ENCODE results near the gene UVRAG. TPM values are rescaled to one million over a fixed set of nuclear protein-coding genes. Genes with fewer than 3 reads are reported as not detected.

Gene UVRAG
- total RNA-seq, 2 experiments from 2014 or later, result 16.5 to 19.5 TPM

GRCh38 chr11:75800728-75801361, 14.2 kb upstream of the UVRAG start:
- H3K4me1 ChIP-seq (ENCODE audit: insufficient read depth, low read length), result peaks cover 26% of the 10 kb centered on the region
- Mint-ChIP-seq H3K4me1 (ENCODE audit: low read depth) (peaks cover 27% of the 10 kb centered on the region), H3K4me3 (no peak overlapping the region), H3K27ac (no peak overlapping the region), H3K36me3 (ENCODE audit: low read depth) (no peaks in the 10 kb centered on the region), H3K27me3 (no peaks in the 10 kb centered on the region), H3K9me3 (no peaks in the 10 kb centered on the region)
- POLR2A ChIA-PET, result no interaction called here
- H3K27ac ChIP-seq (ENCODE audit: low read depth in 1 of 2, low read length in 2 of 2), result no peak overlapping the region
- no peak overlapping the region for H3K4me3 ChIP-seq (ENCODE audit: low read length)
- DNase-seq, result no peak
- no peaks in the 10 kb centered on the region for H3K27me3 ChIP-seq (ENCODE audit: control insufficient read depth in 1 of 2, insufficient read depth in 2 of 2, low read length in 2 of 2)
- TF ChIP-seq CTCF (IDR thresholded peaks at IDR 0.05), result no peak
- H3K36me3 ChIP-seq (ENCODE audit: insufficient read depth, low read length), result no peaks in the 10 kb centered on the region
- no peaks in the 10 kb centered on the region for H3K9me3 ChIP-seq (ENCODE audit: control insufficient read depth in 1 of 2, insufficient read depth in 1 of 2, low read length in 2 of 2)
- CTCF ChIA-PET, result interaction anchor here (1.7 kb wide), 1 partner anchor 96 kb away, joined by 3 read pairs; no protein-coding TSS in a partner anchor
- intact Hi-C loops (cut with DNase I, micrococcal nuclease), result loop anchor here in 1 of 2 experiments (5.0 kb wide), 1 partner anchor 516 kb away; no protein-coding TSS in a partner anchor
- ATAC-seq (ENCODE audit: poor library complexity), result no peak

DNA sequence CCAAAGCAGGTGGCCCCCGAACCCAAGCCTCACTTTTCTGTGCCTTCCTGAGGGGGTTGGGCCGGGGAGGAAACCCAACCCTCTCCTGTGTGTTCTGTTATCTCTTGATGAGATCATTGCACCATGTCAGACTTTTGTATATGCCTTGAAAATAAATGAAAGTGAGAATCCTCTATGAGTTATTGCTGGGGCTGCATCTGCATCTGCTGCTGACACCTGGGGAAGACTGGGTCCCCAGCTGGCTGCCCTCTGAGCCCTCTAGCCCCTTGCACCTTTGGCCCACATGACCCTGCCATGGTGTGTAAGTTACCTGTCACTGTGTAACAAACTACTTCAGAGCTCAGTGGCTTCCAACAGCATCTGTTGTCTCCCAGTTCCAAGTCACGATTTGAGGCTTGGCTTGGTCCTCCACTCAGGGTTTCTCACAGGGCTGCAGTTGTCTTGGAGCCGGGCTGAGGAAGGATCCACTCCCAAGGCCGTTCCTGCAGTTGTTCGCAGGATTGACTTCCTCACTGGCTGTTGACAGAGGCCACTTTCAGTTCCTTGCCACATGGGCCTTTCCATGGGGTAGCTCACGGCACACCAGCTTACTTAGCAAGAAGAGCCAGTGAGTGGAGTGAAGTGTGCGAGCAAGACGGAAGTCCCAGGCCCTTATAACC, 13.5 kb upstream of the UVRAG start:
- intact Hi-C loops (cut with DNase I, micrococcal nuclease), result loop anchor here (2.0 to 5.0 kb wide), 3 partner anchors 351 to 517 kb away; no protein-coding TSS in a partner anchor
- POLR2A ChIA-PET, result no interaction called here
- H3K4me3 ChIP-seq (ENCODE audit: low read length), result no peak overlapping the region
- no peaks in the 10 kb centered on the region for H3K27me3 Mint-ChIP-seq
- no peaks in the 10 kb centered on the region for H3K9me3 ChIP-seq (ENCODE audit: control insufficient read depth in 1 of 2, insufficient read depth in 1 of 2, low read length in 2 of 2)
- no peaks in the 10 kb centered on the region for H3K27me3 ChIP-seq (ENCODE audit: control insufficient read depth in 1 of 2, insufficient read depth in 2 of 2, low read length in 2 of 2)
- no peaks in the 10 kb centered on the region for H3K9me3 Mint-ChIP-seq
- no peak for TF ChIP-seq CTCF (IDR thresholded peaks at IDR 0.05)
- H3K27ac Mint-ChIP-seq, result no peak overlapping the region
- H3K36me3 Mint-ChIP-seq (ENCODE audit: low read depth), result no peaks in the 10 kb centered on the region
- ATAC-seq (ENCODE audit: poor library complexity) (no peak), DNase-seq (peak in 3 of 14 experiments; percentile 23 to 55 (median 48))
- CTCF ChIA-PET, result interaction anchor here (1.7 to 3.4 kb wide), 2 partner anchors 65 to 96 kb away, joined by 3 to 70 read pairs; no protein-coding TSS in a partner anchor
- H3K27ac ChIP-seq (ENCODE audit: low read depth in 1 of 2, low read length in 2 of 2), result no peak overlapping the region
- H3K36me3 ChIP-seq (ENCODE audit: insufficient read depth, low read length), result no peaks in the 10 kb centered on the region
- peaks cover 26% of the 10 kb centered on the region for H3K4me1 ChIP-seq (ENCODE audit: insufficient read depth, low read length)
- H3K4me1 Mint-ChIP-seq (ENCODE audit: low read depth), result peaks cover 27% of the 10 kb centered on the region
- H3K4me3 Mint-ChIP-seq, result no peak overlapping the region

GRCh38 chr11:75802021-75802912, 12.7 kb upstream of the UVRAG start:
- ChIA-PET CTCF (interaction anchor here (1.3 to 3.4 kb wide), 8 partner anchors 10 to 95 kb away, joined by 3 to 70 read pairs (median 6); partner anchors contain the start of gene UVRAG), POLR2A (interaction anchor here (1.7 kb wide), 1 partner anchor 12 kb away, joined by 8 read pairs; no protein-coding TSS in a partner anchor)
- Histone ChIP-seq H3K9me3 (ENCODE audit: control insufficient read depth in 1 of 2, insufficient read depth in 1 of 2, low read length in 2 of 2) (no peaks in the 10 kb centered on the region), H3K27ac (ENCODE audit: low read depth in 1 of 2, low read length in 2 of 2) (no peak overlapping the region), H3K4me1 (ENCODE audit: insufficient read depth, low read length) (peaks cover 26% of the 10 kb centered on the region), H3K36me3 (ENCODE audit: insufficient read depth, low read length) (no peaks in the 10 kb centered on the region), H3K4me3 (ENCODE audit: low read length) (no peak overlapping the region), H3K27me3 (ENCODE audit: control insufficient read depth in 1 of 2, insufficient read depth in 2 of 2, low read length in 2 of 2) (no peaks in the 10 kb centered on the region)
- H3K4me1 Mint-ChIP-seq (ENCODE audit: low read depth), result peaks cover 27% of the 10 kb centered on the region
- H3K27me3 Mint-ChIP-seq, result no peaks in the 10 kb centered on the region
- ATAC-seq (ENCODE audit: poor library complexity) (no peak), DNase-seq (no peak)
- no peak overlapping the region for H3K4me3 Mint-ChIP-seq
- no peaks in the 10 kb centered on the region for H3K9me3 Mint-ChIP-seq
- H3K27ac Mint-ChIP-seq, result no peak overlapping the region
- no peak for TF ChIP-seq CTCF (IDR thresholded peaks at IDR 0.05)
- intact Hi-C loops (cut with DNase I, micrococcal nuclease), result loop anchor here (2.0 to 5.0 kb wide), 3 partner anchors 351 to 517 kb away; no protein-coding TSS in a partner anchor
- H3K36me3 Mint-ChIP-seq (ENCODE audit: low read depth), result no peaks in the 10 kb centered on the region

Measured in CD4-positive, alpha-beta T cell (primary cell).